SK-N-DZ (cell line): ENCODE data around the gene PERCC1.
"Not testable (repeated sequence)": the region's sequence is repeated elsewhere in the genome, so short reads cannot be mapped to it uniquely, and the experiment has no call there.

Experiments
- DNase-seq: peaks from one replicate; pipeline ENCODE4 v3.0.0-alpha.2; 2015; ENCODE audit warnings: low spot score

The PERCC1 gene

DNA sequence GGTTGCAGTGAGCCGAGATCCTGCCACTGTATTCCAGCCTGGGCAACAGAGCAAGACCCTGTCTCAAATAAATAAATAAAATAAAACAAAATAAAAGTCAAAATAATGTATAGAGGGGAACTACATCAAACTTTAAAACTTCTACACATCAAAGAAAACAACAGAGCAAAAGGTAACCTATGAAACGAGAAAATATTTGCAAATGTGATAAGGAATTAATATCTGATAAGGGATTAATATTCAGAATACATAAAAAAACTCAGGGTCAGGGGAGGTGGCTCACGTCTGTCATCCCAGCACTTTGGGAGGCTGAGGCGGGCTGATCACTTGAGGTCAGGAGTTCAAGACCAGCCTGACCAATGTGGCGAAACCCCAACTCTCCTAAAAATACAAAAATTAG, 38.3 kb downstream of the PERCC1 start:
- not testable (repeated sequence) for DNase-seq

DNA sequence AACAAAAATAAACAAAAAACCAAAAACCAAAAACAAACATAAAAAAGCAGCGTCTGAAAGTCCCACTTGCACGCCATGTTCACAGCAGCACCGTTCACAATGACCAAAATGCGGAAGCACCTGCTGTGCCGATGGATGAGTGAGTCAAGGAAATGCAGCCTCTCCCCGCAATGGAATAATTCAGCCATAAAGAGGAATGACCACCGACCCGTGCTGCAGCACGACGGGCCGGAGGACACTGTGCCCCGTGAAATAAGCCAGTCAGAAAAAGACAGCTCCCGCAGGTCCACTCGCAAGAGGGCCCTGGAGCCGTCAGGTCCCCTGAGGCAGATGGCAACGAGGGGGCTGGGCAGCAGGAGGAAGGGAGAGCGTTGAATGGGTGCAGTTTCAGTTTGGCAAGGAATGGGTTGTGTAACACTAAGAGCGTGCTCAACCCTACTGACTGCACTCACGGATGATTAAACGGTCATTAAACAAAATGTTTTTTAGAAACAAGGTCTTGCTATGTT, 38.9 kb downstream of the PERCC1 start:
- no peak for DNase-seq

DNA sequence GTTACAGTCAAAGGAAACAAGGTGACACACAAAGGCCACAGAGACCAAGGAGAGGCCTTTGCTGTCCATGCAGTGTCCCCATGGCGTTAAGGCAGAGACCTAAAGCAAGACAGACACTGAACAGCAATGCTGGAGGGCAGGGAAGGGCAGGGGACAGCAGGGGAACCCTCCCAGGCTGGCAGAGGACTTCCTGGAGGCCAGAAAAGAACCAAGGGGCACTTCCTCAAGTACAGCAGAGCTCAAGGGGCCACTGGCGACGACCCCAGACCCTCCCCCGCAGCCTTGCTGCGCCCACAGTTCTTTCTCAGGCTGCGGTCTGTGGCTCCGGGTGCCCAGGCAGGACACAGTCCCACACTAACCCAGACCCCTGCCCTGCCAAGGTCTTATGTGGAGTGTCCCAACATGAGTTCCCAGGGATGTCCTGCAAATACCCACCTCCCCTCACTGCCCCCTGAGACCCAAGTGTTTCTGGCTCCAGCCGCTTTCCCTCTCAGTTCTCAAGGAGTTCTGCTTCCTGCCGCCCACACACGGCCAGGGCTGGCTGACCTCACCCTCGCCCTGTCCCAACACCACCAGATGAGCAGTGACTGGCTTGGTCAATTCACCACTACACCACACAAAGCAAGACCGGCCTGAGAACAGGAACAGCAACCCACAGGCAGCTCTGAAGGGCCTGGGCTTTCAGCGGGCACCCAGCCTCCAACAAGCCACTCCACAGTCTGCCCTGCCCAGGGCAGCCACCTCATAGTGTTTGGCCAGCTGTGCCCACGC, 39.8 kb downstream of the PERCC1 start:
- no peak for DNase-seq

DNA sequence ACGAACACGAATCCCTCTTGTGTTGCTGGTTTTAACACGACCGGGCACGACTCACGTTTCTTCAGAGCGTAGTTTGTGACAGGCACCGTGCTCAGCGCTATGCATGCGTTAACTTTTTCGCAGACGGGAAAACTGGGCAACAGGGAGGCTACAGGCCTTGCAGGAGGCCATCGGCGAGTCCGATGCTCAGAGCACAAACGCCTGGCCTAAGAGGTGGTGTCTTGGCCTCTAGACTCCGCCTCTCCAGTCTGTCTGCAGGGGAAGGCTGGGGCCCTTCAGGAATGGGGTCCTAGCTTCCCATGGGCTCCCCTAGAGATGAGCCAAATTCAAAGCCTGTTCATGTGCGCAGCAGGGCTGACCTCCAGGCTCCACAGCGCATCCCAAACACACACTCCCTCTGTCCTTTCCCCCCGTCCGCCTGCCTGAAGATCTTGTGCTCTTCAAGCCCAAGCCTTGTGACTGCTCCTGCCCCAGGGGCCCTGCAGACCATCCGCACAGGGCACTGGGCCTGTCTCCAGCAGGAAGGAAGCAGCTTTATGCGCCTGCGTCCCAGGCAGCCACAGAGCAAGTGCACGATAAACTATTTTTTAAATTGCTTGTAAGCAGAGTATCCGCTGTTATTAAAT, 40.8 kb downstream of the PERCC1 start:
- no peak for DNase-seq

DNA sequence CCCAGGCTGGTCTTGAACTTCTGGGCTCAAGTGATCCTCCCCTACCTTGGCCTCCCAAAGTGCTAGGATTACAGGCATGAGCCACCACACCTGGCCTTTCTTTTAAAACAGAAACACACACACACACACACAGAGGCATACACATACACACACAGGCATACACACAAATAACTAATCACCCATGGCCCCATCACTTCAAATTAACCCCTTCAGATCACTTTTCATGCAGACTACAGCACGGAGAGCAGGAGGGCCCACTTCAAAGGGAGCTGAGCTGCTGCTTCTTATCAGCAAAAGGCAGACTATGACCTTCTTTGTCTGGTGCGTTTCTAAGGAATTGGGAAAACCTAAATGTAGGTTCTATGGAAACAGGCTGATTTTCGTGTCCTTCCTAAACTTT, 42.1 kb downstream of the PERCC1 start:
- DNase-seq, result no peak

DNA sequence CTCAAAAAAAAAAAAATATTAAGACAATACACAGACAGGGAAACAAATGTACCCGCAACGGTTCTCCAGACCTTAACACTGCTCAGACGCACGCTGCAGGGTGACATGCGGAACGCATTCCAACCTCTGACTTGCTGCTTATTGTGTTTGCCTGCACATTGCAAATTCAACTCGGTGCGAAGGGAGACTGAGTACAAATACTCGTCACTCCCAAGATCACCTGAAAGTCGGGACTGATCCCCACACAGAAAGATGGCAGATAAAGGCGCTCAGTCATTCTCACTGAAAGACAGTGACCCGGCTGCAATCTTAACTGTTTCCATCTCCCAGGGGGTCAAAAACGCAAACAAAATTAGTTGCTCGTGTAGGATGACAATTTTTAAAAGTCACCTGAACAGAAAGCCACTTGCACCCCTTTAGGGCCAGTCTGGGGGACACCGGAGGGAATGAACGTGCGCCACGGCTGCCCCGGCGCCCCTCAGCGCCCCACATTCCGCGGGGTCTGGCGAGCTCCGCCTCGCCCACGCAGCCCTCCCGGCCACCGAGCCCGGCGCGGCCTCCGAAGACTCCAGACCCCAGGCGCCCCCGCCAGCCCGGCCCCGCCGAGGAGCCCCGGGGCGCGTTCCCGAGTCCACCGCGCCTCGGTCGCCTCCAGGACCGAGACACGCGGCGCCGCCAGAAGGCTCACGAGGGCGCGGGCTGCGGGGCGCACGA, 43.4 kb downstream of the PERCC1 start:
- no peak for DNase-seq

DNA sequence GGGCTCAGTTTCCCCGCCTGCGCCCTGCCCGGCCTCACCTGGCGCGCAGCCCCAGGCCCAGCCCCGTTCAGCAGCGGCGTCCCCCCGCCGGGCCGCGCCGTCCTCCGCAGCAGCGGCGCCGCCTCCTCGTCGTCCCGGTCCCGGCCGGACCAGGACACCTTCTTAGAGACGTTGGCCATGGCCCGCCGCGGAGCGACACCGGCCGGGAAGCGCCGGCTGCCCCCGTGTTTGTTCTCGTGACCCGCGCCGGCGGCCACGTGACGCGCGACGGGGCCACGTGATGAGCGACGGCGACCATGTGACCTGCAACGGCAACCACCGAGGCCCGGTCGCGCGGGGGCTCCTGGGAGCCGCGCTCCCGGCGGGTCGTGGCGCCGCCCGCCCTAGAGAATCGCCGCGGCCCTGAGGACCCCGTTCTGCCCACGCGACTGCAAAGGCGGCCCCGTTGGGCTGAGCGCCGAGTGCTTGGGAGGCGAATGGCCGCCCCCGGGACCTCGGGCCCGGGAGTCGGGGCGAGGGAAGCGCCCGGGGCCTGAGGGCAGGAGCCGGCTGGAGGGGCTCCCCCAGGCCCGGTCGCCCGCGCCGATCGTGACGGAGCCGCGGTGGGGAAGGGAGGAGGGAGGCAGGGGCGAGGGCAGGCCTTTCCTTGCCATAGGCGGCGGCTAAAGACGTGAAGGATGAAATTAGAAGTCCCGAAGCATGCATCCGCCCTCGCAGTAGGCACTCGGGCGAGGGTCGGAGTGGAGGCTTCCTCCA, 44.1 kb downstream of the PERCC1 start, which contains the start of gene CLCN7:
Gene CLCN7, minus strand, starts transcription at position 233 of the 756 bp plus-strand sequence. Its CDS starts 54 bp downstream, at position 179.
- DNase-seq, result peak; percentile 82

DNA sequence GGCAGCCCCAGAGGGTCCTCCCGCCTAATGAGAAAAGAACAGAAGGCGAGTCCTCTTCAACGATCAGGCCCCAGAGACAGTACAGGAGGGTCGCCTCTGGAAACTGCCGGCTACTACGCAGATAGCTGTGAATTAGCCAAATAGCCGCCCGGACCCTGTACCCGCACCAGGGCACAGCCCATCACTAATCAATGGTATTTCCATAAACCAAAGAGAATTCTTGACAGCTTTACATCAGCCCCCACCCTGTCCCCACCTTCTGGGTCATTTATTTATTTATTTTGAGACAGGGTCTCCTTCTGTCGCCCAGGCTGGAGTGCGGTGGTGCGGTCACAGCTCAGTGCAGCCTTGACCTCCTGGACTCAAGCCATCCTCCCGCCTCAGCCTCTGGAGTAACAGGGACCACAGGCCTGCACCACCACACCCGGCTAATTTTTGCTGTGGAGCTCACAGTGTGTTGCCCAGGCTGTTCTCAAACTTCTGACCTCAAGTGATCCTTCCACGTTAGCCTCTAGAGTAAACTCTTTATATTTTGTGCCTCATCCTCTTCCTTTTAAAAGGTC, 44.8 kb downstream of the PERCC1 start:
- no peak for DNase-seq

DNA sequence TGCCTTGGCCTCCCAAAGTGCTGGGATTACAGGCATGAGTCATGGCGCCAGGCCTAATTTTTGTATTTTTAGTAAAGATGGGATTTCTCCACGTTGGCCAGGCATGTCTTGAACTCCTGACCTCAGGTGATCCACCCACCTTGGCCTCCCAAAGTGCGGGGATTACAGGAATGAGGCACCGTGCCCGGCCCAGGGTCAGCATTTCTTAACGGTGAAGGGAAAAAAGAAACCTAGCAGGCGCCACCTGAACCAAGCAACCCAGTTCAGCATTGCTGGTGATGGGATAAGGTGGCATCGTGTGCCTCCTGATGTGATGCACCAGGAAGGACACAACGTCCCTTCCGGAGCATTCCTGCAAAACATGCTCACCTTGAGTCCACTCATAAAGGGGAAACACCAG, 46.2 kb downstream of the PERCC1 start:
- no peak for DNase-seq

DNA sequence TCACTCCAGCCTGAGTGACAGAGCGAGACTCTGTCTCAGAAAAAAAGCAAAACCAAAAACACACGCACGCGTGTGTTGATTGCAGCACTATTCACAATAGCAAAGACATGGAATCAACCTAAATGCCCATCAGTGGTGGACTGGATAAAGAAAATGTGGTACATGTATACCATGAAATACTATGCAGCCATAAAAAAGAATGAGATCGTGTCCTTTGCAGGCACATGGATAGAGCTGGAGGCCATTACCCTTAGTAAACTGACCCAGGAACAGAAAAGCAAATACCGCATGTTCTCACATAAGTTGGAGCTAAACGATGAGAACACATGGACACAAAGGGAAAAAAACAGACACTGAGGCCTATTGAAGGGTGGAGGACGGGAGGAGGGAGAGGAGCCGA, 48.1 kb downstream of the PERCC1 start:
- DNase-seq, result not testable (repeated sequence)

DNA sequence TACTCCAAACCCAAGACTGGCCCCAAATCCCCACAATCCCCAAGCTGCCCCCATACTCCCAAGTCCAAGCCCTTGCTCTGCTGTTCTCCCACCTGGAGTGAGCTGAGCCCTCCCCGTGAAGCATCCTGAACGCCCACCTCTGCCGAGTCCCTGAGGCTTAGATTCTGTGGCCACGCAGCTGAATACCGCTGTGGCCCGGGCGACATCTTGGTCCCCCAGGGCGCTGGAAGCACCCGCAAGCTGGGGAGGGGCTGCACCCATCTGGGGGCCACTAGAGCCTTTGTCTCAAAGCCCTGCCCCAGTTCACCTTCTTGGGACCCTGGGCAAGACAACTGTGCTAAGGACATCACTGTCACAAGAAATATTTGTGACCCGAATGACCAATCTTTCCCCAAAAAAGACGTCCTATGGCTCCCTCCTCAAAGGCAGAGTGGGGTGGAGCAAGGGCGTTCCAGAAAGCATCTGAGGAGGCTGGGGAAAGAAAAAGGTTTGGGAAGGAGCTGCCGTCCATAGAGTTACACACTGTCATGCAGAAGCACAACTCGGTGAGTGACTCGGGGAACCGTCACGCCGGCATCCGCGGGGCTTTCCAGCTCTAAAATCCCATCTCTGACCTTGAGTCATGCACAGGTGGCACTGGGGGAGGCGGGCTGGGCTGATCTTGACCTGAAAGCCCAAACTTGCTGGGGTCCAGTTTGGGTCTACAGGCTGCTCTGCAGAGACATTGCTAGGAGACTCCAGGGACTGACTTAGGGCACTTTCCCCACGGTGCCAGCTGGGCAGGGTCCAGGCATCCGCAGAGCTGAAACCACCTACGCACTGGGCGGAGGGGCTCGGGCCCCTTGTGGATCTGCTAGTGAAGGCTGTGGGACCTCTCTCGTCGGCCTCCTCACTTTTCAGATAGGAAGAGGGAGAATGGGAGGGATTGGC, 51.3 kb downstream of the PERCC1 start:
- DNase-seq, result no peak
